HG03103 (cell line): ENCODE data around the gene TGFBR1.

Experiments used
- ATAC-seq: cut with Tn5 transposase; IDR thresholded peaks from one replicate; pipeline ENCODE4 v1.9.1; 2021; ENCODE audit warnings: low read depth; ENCODE audit not compliant: unreplicated experiment

The TGFBR1 gene

GRCh38 chr9:99166149-99166548, 61.2 kb downstream of the TGFBR1 start:
- no peak for ATAC-seq

GRCh38 chr9:99167119-99167518, 62.2 kb downstream of the TGFBR1 start:
- ATAC-seq, result no peak

- ATAC-seq, result peak; percentile 49
These were observed 62.8 kb downstream of the TGFBR1 start for GRCh38 chr9:99167694-99168093.

- no peak for ATAC-seq
These were observed 64.2 kb downstream of the TGFBR1 start for GRCh38 chr9:99169086-99169485.

GRCh38 chr9:99169982-99170761, 65.3 kb downstream of the TGFBR1 start:
- no peak for ATAC-seq

- ATAC-seq, result no peak
These were observed 66.6 kb downstream of the TGFBR1 start for GRCh38 chr9:99171225-99172123.

GRCh38 chr9:99172124-99173091, 67.5 kb downstream of the TGFBR1 start:
- ATAC-seq, result no peak

- no peak for ATAC-seq
These were observed 68.9 kb downstream of the TGFBR1 start for GRCh38 chr9:99173570-99174504.

GRCh38 chr9:99176527-99177013, 71.7 kb downstream of the TGFBR1 start:
- ATAC-seq, result no peak

- ATAC-seq, result no peak
These were observed 72.9 kb downstream of the TGFBR1 start for GRCh38 chr9:99177576-99178366.

GRCh38 chr9:99178912-99179872, 74.3 kb downstream of the TGFBR1 start:
- ATAC-seq, result no peak

- ATAC-seq, result peak; percentile 44
These were observed 75.3 kb downstream of the TGFBR1 start for GRCh38 chr9:99180199-99180598.

- no peak for ATAC-seq
These were observed 75.7 kb downstream of the TGFBR1 start for GRCh38 chr9:99180662-99181061.

GRCh38 chr9:99181206-99181605, 76.3 kb downstream of the TGFBR1 start:
- ATAC-seq, result no peak

- ATAC-seq, result no peak
These were observed 76.7 kb downstream of the TGFBR1 start for GRCh38 chr9:99181621-99182020.

- ATAC-seq, result no peak
These were observed 77.4 kb downstream of the TGFBR1 start for GRCh38 chr9:99182356-99182755.

- ATAC-seq, result no peak
These were observed 78.7 kb downstream of the TGFBR1 start for GRCh38 chr9:99183616-99184015.
